ENCODE measurements around the gene OR2V2.

The OR2V2 gene

DNA sequence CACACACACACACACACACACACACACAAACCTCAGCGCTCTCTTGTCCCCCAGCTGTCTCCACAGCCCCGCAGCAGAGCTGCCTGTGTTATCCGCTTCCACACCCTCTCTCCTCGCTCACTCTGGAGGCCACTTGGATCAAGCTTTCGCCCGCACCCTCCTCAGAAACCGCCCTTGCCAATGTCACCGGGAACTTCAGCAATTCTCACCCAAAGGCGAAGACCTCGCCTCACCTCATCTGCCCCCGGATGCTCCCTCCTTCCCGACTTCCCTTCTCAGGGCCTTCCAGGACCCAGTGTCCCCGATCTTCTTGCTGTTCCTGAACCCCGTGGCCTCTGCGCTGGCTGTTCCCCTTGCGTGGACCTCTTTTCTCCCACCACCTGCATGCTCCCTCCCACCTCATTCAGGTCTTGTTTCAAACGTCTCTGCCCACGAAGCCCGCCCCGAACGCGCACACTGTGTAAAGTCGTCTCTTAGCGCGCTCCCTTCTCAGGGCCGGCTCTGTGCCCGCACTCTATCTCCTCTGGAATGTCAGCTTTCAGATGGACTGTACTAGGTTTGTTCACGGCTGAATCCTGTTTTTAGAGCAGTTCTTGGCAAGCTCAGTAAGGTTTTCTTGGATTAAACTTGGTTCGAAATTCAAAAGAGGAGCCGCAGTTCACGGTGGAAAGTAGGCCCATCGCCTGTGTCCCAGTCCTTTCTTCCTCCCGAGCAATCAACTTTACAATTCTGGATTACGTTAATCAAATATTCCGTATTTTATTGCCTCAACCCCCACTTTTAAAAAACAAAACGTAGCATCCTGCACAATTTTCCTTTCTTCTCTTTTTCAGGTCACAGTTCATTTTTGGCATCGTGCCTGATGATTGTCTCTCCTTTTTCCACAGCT is 58.6 kb downstream of the OR2V2 start:
- Histone ChIP-seq H3K27me3 (ENCODE audit: insufficient read depth, insufficient read length) (peaks cover 42% of the 10 kb centered on the region), H3K36me3 (ENCODE audit: insufficient read depth, insufficient read length, low read length) (no peaks in the 10 kb centered on the region), H3K9me3 (ENCODE audit: insufficient read depth, low read length) (no peaks in the 10 kb centered on the region), H3K4me1 (ENCODE audit: insufficient read depth, insufficient read length) (no peaks in the 10 kb centered on the region), H3K9ac (ENCODE audit: insufficient read length, low read depth) (peak overlapping the region; percentile 64), H3K4me3 (ENCODE audit: insufficient read length, low read depth) (peak overlapping the region; percentile 83)
- TF ChIP-seq YY1 (IDR thresholded peaks at IDR 0.05; ENCODE audit: insufficient read depth, insufficient read length) (no peak), ZNF274 (IDR thresholded peaks at IDR 0.05; ENCODE audit: low read depth, low read length) (no peak), SUZ12 (IDR thresholded peaks at IDR 0.05; ENCODE audit: extremely low read depth, insufficient read depth, insufficient read length) (no peak)
- DNase-seq (ENCODE audit: low read depth, low spot score) = no peak

DNA sequence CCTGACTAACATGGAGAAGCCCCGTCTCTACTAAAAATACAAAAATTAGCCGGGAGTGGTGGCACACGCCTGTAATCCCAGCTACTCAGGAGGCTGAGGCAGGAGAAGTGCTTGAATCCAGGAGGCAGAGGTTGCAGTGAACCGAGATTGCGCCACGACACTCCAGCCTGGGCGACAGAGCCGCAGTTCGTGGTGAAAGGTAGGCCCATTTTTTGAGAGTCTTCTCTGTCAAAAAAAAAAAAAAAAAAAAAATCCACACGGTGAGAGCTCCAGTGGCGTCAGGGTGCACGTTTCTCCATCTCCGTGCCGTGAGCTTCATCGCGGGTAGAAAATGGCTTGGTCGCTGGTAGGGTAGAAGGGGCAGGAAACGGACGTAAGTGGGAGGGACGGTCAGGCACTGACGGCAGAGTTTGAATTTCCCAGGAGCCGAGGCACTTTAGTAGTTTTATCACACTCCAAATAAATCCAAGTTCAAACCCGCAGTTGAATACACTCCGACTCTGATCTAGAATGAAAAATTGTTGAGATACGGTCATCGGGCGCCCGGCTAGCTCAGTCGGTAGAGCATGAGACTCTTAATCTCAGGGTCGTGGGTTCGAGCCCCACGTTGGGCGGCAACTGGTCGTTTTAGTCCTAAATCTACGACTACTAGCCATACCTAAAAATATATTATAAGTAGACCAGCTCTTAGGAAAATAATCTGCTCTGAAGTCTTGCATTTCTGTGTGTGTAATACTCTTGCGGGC is 60.0 kb downstream of the OR2V2 start:
- TF ChIP-seq ZNF274 (IDR thresholded peaks at IDR 0.05; ENCODE audit: low read depth, low read length) (no peak), YY1 (IDR thresholded peaks at IDR 0.05; ENCODE audit: insufficient read depth, insufficient read length) (no peak)
- H3K27me3 ChIP-seq (ENCODE audit: insufficient read depth, insufficient read length) = peaks cover 39% of the 10 kb centered on the region
- H3K9me3 ChIP-seq (ENCODE audit: insufficient read depth, low read length) = no peaks in the 10 kb centered on the region
- DNase-seq (ENCODE audit: low read depth, low spot score) = no peak
- H3K4me3 ChIP-seq (ENCODE audit: insufficient read length, low read depth) = peak overlapping the region; percentile 83
- no peaks in the 10 kb centered on the region for H3K4me1 ChIP-seq (ENCODE audit: insufficient read depth, insufficient read length)
- no peaks in the 10 kb centered on the region for H3K36me3 ChIP-seq (ENCODE audit: insufficient read depth, insufficient read length, low read length)
- H3K9ac ChIP-seq (ENCODE audit: insufficient read length, low read depth) = peak overlapping the region; percentile 83

DNA sequence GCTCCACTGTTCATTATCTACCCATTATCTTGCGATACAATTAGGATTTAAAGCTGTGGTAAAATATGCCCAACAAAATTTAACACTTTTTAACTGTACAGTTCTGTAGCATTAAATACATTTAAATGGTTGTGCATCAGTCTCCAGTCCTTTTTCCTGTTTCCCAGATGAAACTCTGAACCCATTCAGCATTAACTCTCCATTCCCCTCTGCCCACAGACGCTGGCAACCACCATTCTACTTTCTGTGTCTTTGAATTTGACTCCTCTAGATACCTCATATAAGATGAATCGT is 60.5 kb downstream of the OR2V2 start:
- no peak overlapping the region for H3K4me3 ChIP-seq (ENCODE audit: insufficient read length, low read depth)

More for the DNA sequence above, 60.5 kb downstream of the OR2V2 start:
- H3K9ac ChIP-seq (ENCODE audit: insufficient read length, low read depth) = no peak overlapping the region
- H3K9me3 ChIP-seq (ENCODE audit: insufficient read depth, low read length) = no peaks in the 10 kb centered on the region
- no peak for TF ChIP-seq ZNF274 (IDR thresholded peaks at IDR 0.05; ENCODE audit: low read depth, low read length)
- no peak for TF ChIP-seq SUZ12 (IDR thresholded peaks at IDR 0.05; ENCODE audit: extremely low read depth, insufficient read depth, insufficient read length)
- TF ChIP-seq YY1 (IDR thresholded peaks at IDR 0.05; ENCODE audit: insufficient read depth, insufficient read length) = no peak
- no peaks in the 10 kb centered on the region for H3K4me1 ChIP-seq (ENCODE audit: insufficient read depth, insufficient read length)
- H3K27me3 ChIP-seq (ENCODE audit: insufficient read depth, insufficient read length) = peaks cover 37% of the 10 kb centered on the region
- no peak for DNase-seq (ENCODE audit: low read depth, low spot score)
- H3K36me3 ChIP-seq (ENCODE audit: insufficient read depth, insufficient read length, low read length) = no peaks in the 10 kb centered on the region
